GM12872 (cell line): ENCODE results near the gene MIOS.

Experiments
- CTCF ChIP-seq: IDR thresholded peaks from 3 replicates; pipeline ENCODE4 v1.5.1; 2011; ENCODE audit warnings: low read depth, mild to moderate bottlenecking, low read length, moderate library complexity; ENCODE audit not compliant: insufficient read depth

The MIOS gene

GRCh38 chr7:7612519-7612918 is 45.8 kb downstream of the MIOS start:
- TF ChIP-seq CTCF = no peak

- no peak for TF ChIP-seq CTCF
Observed at GRCh38 chr7:7613210-7613609, 46.5 kb downstream of the MIOS start.

- no peak for TF ChIP-seq CTCF
Observed at GRCh38 chr7:7614018-7614741, 47.5 kb downstream of the MIOS start.

GRCh38 chr7:7617550-7617949 is 50.9 kb downstream of the MIOS start:
- no peak for TF ChIP-seq CTCF

- no peak for TF ChIP-seq CTCF
Observed at GRCh38 chr7:7618410-7618809, 51.7 kb downstream of the MIOS start.

GRCh38 chr7:7620236-7620635 is 53.6 kb downstream of the MIOS start:
- TF ChIP-seq CTCF = no peak

GRCh38 chr7:7620644-7621210 is 54.0 kb downstream of the MIOS start:
- no peak for TF ChIP-seq CTCF

GRCh38 chr7:7628476-7628875 is 61.8 kb downstream of the MIOS start:
- no peak for TF ChIP-seq CTCF
